CD4-positive, alpha-beta T cell treated with Interferon alpha-2 for 1 hour (primary cell): ENCODE results near the gene CMSS1.

Source experiments
- DNase-seq, 2 donors: peaks; one replicate each; pipeline ENCODE4 v3.0.0-alpha.2; 2020 to 2022

The CMSS1 gene

GRCh38 chr3:99855900-99856299 is 38.2 kb downstream of the CMSS1 start:
- DNase-seq = no peak

GRCh38 chr3:99856437-99857220 is 39.0 kb downstream of the CMSS1 start:
- DNase-seq = no peak

- no peak for DNase-seq
Observed at GRCh38 chr3:99857278-99857677, 39.6 kb downstream of the CMSS1 start.

GRCh38 chr3:99858469-99858868 is 40.8 kb downstream of the CMSS1 start:
- DNase-seq = no peak

- DNase-seq = no peak
Observed at GRCh38 chr3:99859825-99860224, 42.2 kb downstream of the CMSS1 start.

- no peak for DNase-seq
Observed at GRCh38 chr3:99861216-99861615, 43.6 kb downstream of the CMSS1 start.

GRCh38 chr3:99862208-99862607 is 44.5 kb downstream of the CMSS1 start:
- DNase-seq = no peak

- DNase-seq = no peak
Observed at GRCh38 chr3:99863002-99863401, 45.3 kb downstream of the CMSS1 start.

GRCh38 chr3:99863588-99863987 is 45.9 kb downstream of the CMSS1 start:
- DNase-seq = no peak

GRCh38 chr3:99864289-99864688 is 46.6 kb downstream of the CMSS1 start:
- DNase-seq = no peak

- DNase-seq = no peak
Observed at GRCh38 chr3:99865321-99865720, 47.7 kb downstream of the CMSS1 start.

GRCh38 chr3:99866261-99866761 is 48.6 kb downstream of the CMSS1 start:
- DNase-seq = peak in 1 of 2 donors; percentile 9

- DNase-seq = no peak
Observed at GRCh38 chr3:99867594-99868310, 50.1 kb downstream of the CMSS1 start.

- peak in 1 of 2 donors; percentile 15 for DNase-seq
Observed at GRCh38 chr3:99868311-99868646, 50.6 kb downstream of the CMSS1 start.

- no peak for DNase-seq
Observed at GRCh38 chr3:99869621-99870020, 52.0 kb downstream of the CMSS1 start.

- DNase-seq = no peak
Observed at GRCh38 chr3:99870712-99871111, 53.0 kb downstream of the CMSS1 start.

- no peak for DNase-seq
Observed at GRCh38 chr3:99871231-99872045, 53.8 kb downstream of the CMSS1 start.

- DNase-seq = no peak
Observed at GRCh38 chr3:99872923-99873254, 55.2 kb downstream of the CMSS1 start.

GRCh38 chr3:99873269-99874102 is 55.8 kb downstream of the CMSS1 start:
- no peak for DNase-seq

GRCh38 chr3:99874237-99875002 is 56.8 kb downstream of the CMSS1 start:
- no peak for DNase-seq

GRCh38 chr3:99875581-99875928 is 57.9 kb downstream of the CMSS1 start:
- no peak for DNase-seq
